GM20000 (cell line): ENCODE data around the gene PRPF39.

Experiments used
- DNase-seq: peaks from one replicate; pipeline ENCODE4 v3.0.0; 2012; ENCODE audit warnings: low spot score
- CTCF ChIP-seq: IDR thresholded peaks from 2 replicates; pipeline ENCODE4 v1.5.1; 2012; ENCODE audit warnings: mild to moderate bottlenecking, control low read depth; ENCODE audit errors: extremely low read depth, missing control alignments

PRPF39 gene

DNA sequence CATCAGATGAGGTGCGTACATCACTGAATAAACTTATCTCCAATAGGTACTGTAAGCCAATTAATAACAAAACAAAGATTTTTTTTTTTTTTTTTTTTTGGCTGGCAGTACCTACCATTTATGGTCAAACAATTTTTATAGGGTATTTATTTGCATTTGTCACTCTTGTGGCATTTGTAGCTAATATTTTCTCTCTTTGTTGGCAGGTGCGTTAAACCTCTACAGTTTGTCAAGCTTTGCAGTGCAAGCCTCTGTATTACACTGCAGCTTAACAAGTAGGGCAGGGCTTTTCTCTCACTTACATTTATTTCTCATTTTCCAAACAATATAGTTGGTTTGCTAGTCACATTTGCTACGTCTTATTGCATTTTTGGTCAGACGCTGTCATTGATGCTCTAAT is 12.3 kb downstream of the PRPF39 start:
- DNase-seq = no peak
- no peak for TF ChIP-seq CTCF

GRCh38 chr14:45103806-45104205 is 19.9 kb downstream of the PRPF39 start:
- no peak for TF ChIP-seq CTCF

DNA sequence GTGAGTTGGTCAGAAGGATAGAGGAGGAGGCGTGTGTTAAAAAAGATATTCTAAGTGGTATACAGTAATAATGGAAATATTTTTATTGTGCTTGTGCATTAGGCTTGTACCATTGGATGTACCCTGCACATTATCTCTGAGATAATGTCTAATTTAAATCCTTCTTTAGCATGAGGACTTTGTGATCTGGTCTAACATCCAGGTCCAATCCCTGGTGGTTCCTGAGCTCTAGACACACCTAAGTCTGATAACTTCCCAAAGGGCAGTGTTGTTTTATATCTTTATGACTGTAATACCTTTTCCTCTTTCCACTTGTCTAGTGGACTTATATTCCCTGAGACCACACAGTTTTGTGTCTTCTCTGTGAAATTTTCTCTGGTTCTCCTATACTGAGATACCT is 20.6 kb downstream of the PRPF39 start:
- DNase-seq = no peak
- no peak for TF ChIP-seq CTCF

More at GRCh38 chr14:45103806-45104205, 19.9 kb downstream of the PRPF39 start:
- no peak for DNase-seq

DNA sequence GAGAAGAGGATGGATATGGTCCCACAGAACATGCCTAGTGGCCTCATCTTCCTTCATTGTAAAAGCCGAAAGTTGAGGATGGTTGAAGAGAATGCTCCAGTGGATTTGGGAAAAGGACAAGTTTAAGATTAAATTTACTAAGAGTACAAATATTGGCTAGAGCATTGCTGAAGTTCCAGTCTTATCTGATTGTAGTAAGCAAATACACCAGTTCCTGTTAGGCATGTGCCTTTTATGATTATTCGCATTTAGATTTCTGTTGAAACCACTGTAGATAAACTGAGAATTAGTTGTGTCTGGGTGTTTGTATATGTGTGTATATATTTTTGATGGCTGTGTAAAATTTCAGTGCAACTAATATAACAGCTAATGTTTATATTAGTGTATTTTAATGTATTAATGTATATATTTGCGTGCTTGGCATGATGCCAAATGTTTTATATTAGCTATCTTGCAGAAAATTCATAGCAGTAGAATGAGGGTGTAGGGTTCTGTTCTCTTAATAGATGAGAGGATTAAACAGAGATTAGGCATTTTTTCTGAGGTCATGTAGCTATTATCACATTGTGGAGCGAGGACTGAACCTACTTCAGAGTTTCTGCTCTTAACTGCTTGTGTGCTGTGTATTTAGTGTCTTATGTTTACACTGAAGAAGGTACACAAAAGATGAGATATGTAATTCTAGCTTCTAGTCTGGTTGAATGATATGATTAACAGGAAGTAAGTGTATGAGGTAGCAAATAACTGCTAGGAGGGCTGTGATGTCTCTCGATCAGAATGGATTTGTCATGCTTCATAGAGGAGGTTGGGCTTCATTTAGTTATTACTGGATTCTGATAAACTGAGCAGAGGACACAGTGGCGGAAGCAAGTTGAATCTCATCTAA is 29.2 kb downstream of the PRPF39 start:
- no peak for DNase-seq

DNA sequence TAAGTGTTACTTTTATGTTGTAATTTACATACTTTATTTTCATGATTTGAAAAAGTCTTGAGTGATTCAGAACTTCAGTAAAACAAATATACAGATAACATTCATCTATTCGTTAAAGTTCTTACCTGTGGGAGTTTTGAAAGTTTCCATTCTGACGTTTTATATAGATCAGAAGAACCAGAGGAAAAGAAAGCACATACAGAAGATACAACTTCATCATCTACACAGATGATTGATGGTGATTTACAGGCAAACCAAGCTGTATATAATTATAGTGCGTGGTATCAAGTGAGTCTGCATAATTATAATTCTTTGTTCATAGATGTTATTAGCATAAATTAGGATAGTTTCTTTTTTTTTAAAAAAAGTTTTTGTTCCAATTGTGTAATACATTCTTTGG is 30.4 kb downstream of the PRPF39 start:
- TF ChIP-seq CTCF = no peak
- no peak for DNase-seq

More for the DNA sequence above, 29.2 kb downstream of the PRPF39 start:
- no peak for TF ChIP-seq CTCF

GRCh38 chr14:45118594-45118993 is 34.7 kb downstream of the PRPF39 start:
- no peak for DNase-seq
- TF ChIP-seq CTCF = no peak

DNA sequence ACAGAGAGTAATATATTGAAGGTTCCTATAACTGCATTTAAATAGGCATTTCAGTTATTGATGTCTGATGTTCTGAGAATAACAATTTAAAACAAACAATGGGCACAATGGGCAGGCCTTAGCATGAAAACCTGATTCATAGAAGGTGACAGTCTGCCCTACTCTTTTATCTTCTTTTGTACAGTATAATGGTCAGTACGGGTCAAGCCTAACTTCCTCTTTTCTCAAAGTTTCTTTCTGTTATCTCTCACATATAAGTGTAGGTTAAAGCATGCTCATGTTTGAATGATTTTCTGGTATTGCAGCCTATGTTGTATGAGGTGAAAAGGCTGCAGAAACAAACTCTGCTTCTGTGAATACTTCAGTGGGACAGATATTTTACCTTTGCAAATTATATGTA is 36.2 kb downstream of the PRPF39 start:
- DNase-seq = no peak
- no peak for TF ChIP-seq CTCF
